Prostate gland (tissue), 2 donors: ENCODE data around the gene CAMSAP1. TPM values are rescaled to one million over a fixed set of nuclear protein-coding genes. Genes with fewer than 3 reads are reported as not detected.

ENCODE experiments used
- DNase-seq: peaks from one replicate; pipeline ENCODE4 v3.0.0-alpha.2; 2019; ENCODE audit warnings: low spot score
- H3K27ac ChIP-seq, 2 donors: fragments of 200-600 bp; sonication (generic); 2 replicates each; pipeline ENCODE4 v1.5.1; 2017 to 2019
- H3K27me3 ChIP-seq: fragments of 200-600 bp; sonication (generic); replicated peaks from 2 replicates; pipeline ENCODE4 v1.5.1; 2019; ENCODE audit not compliant: insufficient read depth
- H3K36me3 ChIP-seq, 2 donors: fragments of 200-600 bp; sonication (generic); 1 replicate in 1 of 2; 2 replicates in 1 of 2; pipeline versions ENCODE4 v1.5.1 to v1.8.1; 2017 to 2019
- H3K4me1 ChIP-seq: fragments of 200-600 bp; sonication (generic); replicated peaks from 2 replicates; pipeline ENCODE4 v1.5.1; 2019
- H3K4me3 ChIP-seq, 2 donors: fragments of 200-600 bp; sonication (generic); 2 replicates each; pipeline ENCODE4 v1.5.1; 2017 to 2019
- H3K9me3 ChIP-seq: fragments of 200-600 bp; sonication (generic); 2 replicates; pipeline ENCODE4 v1.5.1; 2017
- CTCF ChIP-seq, 4 experiments: fragments of 200-600 bp in 2 of 4; fragments of 450-650 bp in 2 of 4; sonication (generic) in 2 of 4; IDR thresholded peaks; 1 replicate in 3 of 4; 2 replicates in 1 of 4; pipeline ENCODE4 v1.5.1; 2016 to 2019; ENCODE audit warnings: antibody characterized with exemption in 4 of 4, mild to moderate bottlenecking in 2 of 4, moderate library complexity in 2 of 4
- POLR2A ChIP-seq: fragments of 450-650 bp; IDR thresholded peaks from one replicate; pipeline ENCODE4 v1.6.1; 2016; ENCODE audit warnings: antibody characterized with exemption, mild to moderate bottlenecking
- POLR2AphosphoS5 ChIP-seq: sonication (generic); formaldehyde crosslinking; IDR thresholded peaks from one replicate; pipeline ENCODE4 v1.6.1; 2017; ENCODE audit warnings: antibody characterized with exemption
- WGBS: methylation state at CpG from one replicate; pipeline ENCODE4 v1.1.5; 2018; 5-methylcytosine and 5-hydroxymethylcytosine counted together
- intact Hi-C: fragments of 100-400 bp; cut with DNase I; formaldehyde crosslinking; loops from one replicate; pipeline ENCODE4 v1.14.2; 2022
- total RNA-seq, 2 donors: library from RNA; depleted of rRNA; stranded (reverse); fragments of >200 nt; gene quantifications; one replicate each; pipeline ENCODE4 v1.1.0, GENCODE V29; 2016

CAMSAP1 gene
- total RNA-seq, 2 donors from 2014 or later: 28.3 to 86.6 TPM

- DNase-seq: no peak
- 92% methylated on average over 8 of the region's 8 CpGs for WGBS
- H3K9me3 ChIP-seq: no peaks in the 10 kb centered on the region
- TF ChIP-seq POLR2A (no peak), POLR2AphosphoS5 (no peak), CTCF (IDR thresholded peaks at IDR 0.05) (no peak)
- no peak overlapping the region for H3K4me3 ChIP-seq
- no peaks in the 10 kb centered on the region for H3K4me1 ChIP-seq
- no peaks in the 10 kb centered on the region for H3K27me3 ChIP-seq
- no peak overlapping the region for H3K27ac ChIP-seq
- no peaks in the 10 kb centered on the region for H3K36me3 ChIP-seq
- intact Hi-C loops: loop anchor here (5.0 to 10.0 kb wide), 2 partner anchors 102 to 259 kb away; partner anchors contain the start of gene UBAC1
Observed at GRCh38 chr9:135862809-135863208, 44.5 kb downstream of the CAMSAP1 start.

- intact Hi-C loops: no loop called here
- no peak for TF ChIP-seq POLR2A
- no peak for TF ChIP-seq CTCF (IDR thresholded peaks at IDR 0.05)
- no peak for TF ChIP-seq POLR2AphosphoS5
- H3K4me1 ChIP-seq: no peaks in the 10 kb centered on the region
Observed at GRCh38 chr9:135858491-135859185, 48.7 kb downstream of the CAMSAP1 start.

GRCh38 chr9:135857843-135858242 is 49.5 kb downstream of the CAMSAP1 start:
- Histone ChIP-seq H3K27me3 (no peaks in the 10 kb centered on the region), H3K9me3 (no peaks in the 10 kb centered on the region), H3K36me3 (no peaks in the 10 kb centered on the region), H3K4me3 (no peak overlapping the region), H3K27ac (no peak overlapping the region), H3K4me1 (no peaks in the 10 kb centered on the region)
- DNase-seq: no peak
- intact Hi-C loops: no loop called here
- TF ChIP-seq POLR2A (no peak), POLR2AphosphoS5 (no peak), CTCF (IDR thresholded peaks at IDR 0.05) (no peak)
- 97% methylated on average over 3 of the region's 3 CpGs for WGBS

More at GRCh38 chr9:135858491-135859185, 48.7 kb downstream of the CAMSAP1 start:
- Histone ChIP-seq H3K27ac (no peak overlapping the region), H3K9me3 (no peaks in the 10 kb centered on the region), H3K27me3 (no peaks in the 10 kb centered on the region), H3K36me3 (no peaks in the 10 kb centered on the region), H3K4me3 (no peak overlapping the region)
- no peak for DNase-seq
- 89% methylated on average over 1 of the region's 1 CpG for WGBS

GRCh38 chr9:135857371-135857786 is 50.0 kb downstream of the CAMSAP1 start:
- H3K9me3 ChIP-seq: no peaks in the 10 kb centered on the region
- WGBS: 83% methylated on average over 2 of the region's 2 CpGs
- no peaks in the 10 kb centered on the region for H3K4me1 ChIP-seq
- no peak overlapping the region for H3K27ac ChIP-seq
- intact Hi-C loops: no loop called here
- H3K4me3 ChIP-seq: no peak overlapping the region
- H3K27me3 ChIP-seq: no peaks in the 10 kb centered on the region
- DNase-seq: no peak
- no peaks in the 10 kb centered on the region for H3K36me3 ChIP-seq
- no peak for TF ChIP-seq POLR2AphosphoS5
- TF ChIP-seq CTCF (IDR thresholded peaks at IDR 0.05): no peak
- TF ChIP-seq POLR2A: no peak

- Histone ChIP-seq H3K36me3 (no peaks in the 10 kb centered on the region), H3K27me3 (no peaks in the 10 kb centered on the region), H3K27ac (no peak overlapping the region), H3K9me3 (no peaks in the 10 kb centered on the region), H3K4me3 (no peak overlapping the region), H3K4me1 (no peaks in the 10 kb centered on the region)
- no peak for DNase-seq
- no peak for TF ChIP-seq POLR2AphosphoS5
- TF ChIP-seq CTCF (IDR thresholded peaks at IDR 0.05): no peak
- TF ChIP-seq POLR2A: no peak
- intact Hi-C loops: no loop called here
- 73% methylated on average over 16 of the region's 16 CpGs for WGBS
Observed at GRCh38 chr9:135851748-135852147, 55.6 kb downstream of the CAMSAP1 start.
